NCI-H2081 (cell line): ENCODE measurements around the gene RASD2.
A peak's percentile ranks its signal among the peaks of the same experiment; 100 is the strongest.
"Not testable (repeated sequence)": the region's sequence is repeated elsewhere in the genome, so short reads cannot be mapped to it uniquely, and the experiment has no call there.

Experiments
- DNase-seq, 2 experiments: peaks; one replicate each; lab custom pipeline; 2025; lab: John Stamatoyannopoulos, UW

Gene RASD2

GRCh38 chr22:35540595-35541253, at the start of gene RASD2:
TSS of gene RASD2 (plus strand) at chr22:35540831. CDS start at chr22:35546810, 5,979 bp downstream.
- peak in 1 of 2 experiments; percentile 12 for DNase-seq

GRCh38 chr22:35491061-35491907, 49.3 kb upstream of the RASD2 start:
- DNase-seq, result not testable (repeated sequence)

GRCh38 chr22:35491908-35492380, 48.7 kb upstream of the RASD2 start:
- DNase-seq, result no peak

- no peak for DNase-seq
Measured at GRCh38 chr22:35493074-35493473, 47.6 kb upstream of the RASD2 start.

- not testable (repeated sequence) for DNase-seq
Measured at GRCh38 chr22:35495711-35496110, 44.9 kb upstream of the RASD2 start.

GRCh38 chr22:35496768-35497312, 43.8 kb upstream of the RASD2 start:
- DNase-seq, result no peak

GRCh38 chr22:35498026-35498800, 42.4 kb upstream of the RASD2 start:
- DNase-seq, result no peak

- DNase-seq, result no peak
Measured at GRCh38 chr22:35502836-35503235, 37.8 kb upstream of the RASD2 start.

- no peak for DNase-seq
Measured at GRCh38 chr22:35505399-35506258, 35.0 kb upstream of the RASD2 start.

GRCh38 chr22:35506259-35506570, 34.4 kb upstream of the RASD2 start:
- no peak for DNase-seq

GRCh38 chr22:35507851-35508250, 32.8 kb upstream of the RASD2 start:
- DNase-seq, result not testable (repeated sequence)

GRCh38 chr22:35509451-35509850, 31.2 kb upstream of the RASD2 start:
- DNase-seq, result no peak

- no peak for DNase-seq
Measured at GRCh38 chr22:35509960-35510359, 30.7 kb upstream of the RASD2 start.

- no peak for DNase-seq
Measured at GRCh38 chr22:35510481-35510934, 30.1 kb upstream of the RASD2 start.

GRCh38 chr22:35510951-35511350, 29.7 kb upstream of the RASD2 start:
- DNase-seq, result no peak

GRCh38 chr22:35514366-35514765, 26.3 kb upstream of the RASD2 start:
- no peak for DNase-seq

- DNase-seq, result not testable (repeated sequence)
Measured at GRCh38 chr22:35515952-35516351, 24.7 kb upstream of the RASD2 start.

GRCh38 chr22:35516723-35517122, 23.9 kb upstream of the RASD2 start:
- DNase-seq, result no peak

GRCh38 chr22:35517207-35517606, 23.4 kb upstream of the RASD2 start:
- no peak for DNase-seq

GRCh38 chr22:35517769-35518530, 22.7 kb upstream of the RASD2 start:
- no peak for DNase-seq
